DOHH2 (cell line): Measurements from ENCODE around the gene KATNIP.

ENCODE experiments used
- H3F3A ChIP-seq: fragments of 200-600 bp; sonication (generic), shearing (Covaris generic); 2 replicates; pipeline ENCODE4 v1.6.0; 2016; ENCODE audit warnings: antibody characterized with exemption, mild to moderate bottlenecking; ENCODE audit not compliant: control insufficient read depth, insufficient read depth
- H3K27ac ChIP-seq: fragments of 200-600 bp; sonication (generic); 2 replicates; pipeline ENCODE4 v1.5.1; 2014; ENCODE audit warnings: low read depth, mild to moderate bottlenecking, low read length, moderate library complexity
- H3K27me3 ChIP-seq: fragments of 200-600 bp; sonication (generic); 2 replicates; pipeline ENCODE4 v1.6.1; 2014; ENCODE audit warnings: mild to moderate bottlenecking, low read length, mixed read lengths; ENCODE audit not compliant: control insufficient read depth
- H3K36me3 ChIP-seq: fragments of 200-600 bp; sonication (generic); 2 replicates; pipeline ENCODE4 v1.6.1; 2014; ENCODE audit warnings: mild to moderate bottlenecking, low read length, moderate library complexity, mixed read lengths; ENCODE audit not compliant: control insufficient read depth
- H3K4me1 ChIP-seq: fragments of 200-600 bp; sonication (generic); 2 replicates; pipeline ENCODE4 v1.6.1; 2014; ENCODE audit warnings: mild to moderate bottlenecking, low read length, mixed read lengths; ENCODE audit not compliant: control insufficient read depth
- H3K4me2 ChIP-seq: fragments of 200-600 bp; sonication (generic); 2 replicates; pipeline ENCODE4 v1.6.0; 2014; ENCODE audit warnings: mild to moderate bottlenecking, low read length, moderate library complexity
- H3K4me3 ChIP-seq: fragments of 200-600 bp; sonication (generic); 2 replicates; pipeline ENCODE4 v1.5.1; 2014; ENCODE audit warnings: mild to moderate bottlenecking, low read length, mixed read lengths
- H3K79me2 ChIP-seq: fragments of 200-600 bp; sonication (generic); 2 replicates; pipeline ENCODE4 v1.6.1; 2014; ENCODE audit warnings: mild to moderate bottlenecking, low read length, mixed read lengths; ENCODE audit not compliant: control insufficient read depth
- H3K9me2 ChIP-seq: fragments of 200-600 bp; sonication (generic); replicated peaks from 2 replicates; pipeline ENCODE4 v1.6.1; 2014; ENCODE audit warnings: mild to moderate bottlenecking, low read length, mixed read lengths; ENCODE audit not compliant: control insufficient read depth
- H3K9me3 ChIP-seq: fragments of 200-600 bp; sonication (generic); 2 replicates; pipeline ENCODE4 v1.6.1; 2014; ENCODE audit warnings: antibody characterized with exemption, low read length, mixed read lengths; ENCODE audit not compliant: control insufficient read depth, insufficient read depth
- H4K20me1 ChIP-seq: fragments of 200-600 bp; sonication (generic); 2 replicates; pipeline ENCODE4 v1.6.0; 2014; ENCODE audit warnings: low read depth, mild to moderate bottlenecking, antibody characterized with exemption, low read length, moderate library complexity; ENCODE audit not compliant: control insufficient read depth, insufficient read depth
- CTCF ChIP-seq: fragments of 200-600 bp; sonication (generic); IDR thresholded peaks from one replicate; pipeline ENCODE4 v1.5.1; 2014; ENCODE audit warnings: antibody characterized with exemption, mild to moderate bottlenecking, low read depth, low read length; ENCODE audit not compliant: poor library complexity, severe bottlenecking
- EZH2phosphoT487 ChIP-seq: fragments of 200-600 bp; sonication (generic); IDR thresholded peaks from 2 replicates; pipeline ENCODE4 v1.6.1; 2017; ENCODE audit warnings: borderline replicate concordance, mild to moderate bottlenecking, antibody characterized with exemption, low read length, moderate library complexity, mixed read lengths

Gene KATNIP

GRCh38 chr16:27598931-27599565, 49.1 kb downstream of the KATNIP start:
- no peak for TF ChIP-seq EZH2phosphoT487
- TF ChIP-seq CTCF = no peak
- no peaks in the 10 kb centered on the region for H3K4me1 ChIP-seq
- no peak overlapping the region for H3K27ac ChIP-seq
- no peaks in the 10 kb centered on the region for H4K20me1 ChIP-seq
- no peaks in the 10 kb centered on the region for H3K79me2 ChIP-seq
- H3K4me2 ChIP-seq = no peak overlapping the region
- H3K36me3 ChIP-seq = no peaks in the 10 kb centered on the region
- no peaks in the 10 kb centered on the region for H3K9me3 ChIP-seq
- H3K27me3 ChIP-seq = no peaks in the 10 kb centered on the region
- no peaks in the 10 kb centered on the region for H3F3A ChIP-seq
- no peaks in the 10 kb centered on the region for H3K9me2 ChIP-seq
- H3K4me3 ChIP-seq = no peak overlapping the region

GRCh38 chr16:27599606-27600005, 49.7 kb downstream of the KATNIP start:
- H3K9me2 ChIP-seq = no peaks in the 10 kb centered on the region
- no peaks in the 10 kb centered on the region for H3K79me2 ChIP-seq
- H3K27ac ChIP-seq = no peak overlapping the region
- no peak for TF ChIP-seq CTCF
- TF ChIP-seq EZH2phosphoT487 = no peak
- H3K9me3 ChIP-seq = no peaks in the 10 kb centered on the region
- H3K4me1 ChIP-seq = no peaks in the 10 kb centered on the region
- no peaks in the 10 kb centered on the region for H3K36me3 ChIP-seq
- no peak overlapping the region for H3K4me3 ChIP-seq
- H4K20me1 ChIP-seq = no peaks in the 10 kb centered on the region
- no peak overlapping the region for H3K4me2 ChIP-seq
- H3K27me3 ChIP-seq = no peaks in the 10 kb centered on the region
- H3F3A ChIP-seq = no peaks in the 10 kb centered on the region
